Measurements from ENCODE around the gene PSMD6.

The PSMD6 gene

GRCh38 chr3:63991666-63992065, 31.6 kb downstream of the PSMD6 start:
- Histone ChIP-seq H3K9ac (ENCODE audit: low read length in 2 of 2) (no peak overlapping the region), H3K36me3 (ENCODE audit: control insufficient read depth in 2 of 2, insufficient read depth in 2 of 2, low read length in 2 of 2) (peaks cover 63 to 71% of the 10 kb centered on the region in 2 donors), H3K27ac (ENCODE audit: low read length) (no peak overlapping the region), H3K4me3 (ENCODE audit: low read length in 2 of 2) (no peak overlapping the region), H3K27me3 (ENCODE audit: control insufficient read depth in 1 of 2, insufficient read depth in 2 of 2, low read length in 2 of 2) (no peaks in the 10 kb centered on the region), H3K9me3 (ENCODE audit: control insufficient read depth in 2 of 2, low read length in 2 of 2) (no peaks in the 10 kb centered on the region), H3K4me1 (ENCODE audit: control insufficient read depth, insufficient read depth, low read length) (peaks cover 3% of the 10 kb centered on the region)

- Histone ChIP-seq H3K27ac (ENCODE audit: low read length) (peak overlapping the region; percentile 24), H3K9ac (ENCODE audit: low read length in 2 of 2) (no peak overlapping the region), H3K4me1 (ENCODE audit: control insufficient read depth, insufficient read depth, low read length) (peaks cover 3% of the 10 kb centered on the region), H3K9me3 (ENCODE audit: control insufficient read depth in 2 of 2, low read length in 2 of 2) (no peaks in the 10 kb centered on the region), H3K27me3 (ENCODE audit: control insufficient read depth in 1 of 2, insufficient read depth in 2 of 2, low read length in 2 of 2) (no peaks in the 10 kb centered on the region), H3K36me3 (ENCODE audit: control insufficient read depth in 2 of 2, insufficient read depth in 2 of 2, low read length in 2 of 2) (peaks cover 54 to 63% of the 10 kb centered on the region in 2 donors), H3K4me3 (ENCODE audit: low read length in 2 of 2) (no peak overlapping the region)
These were observed 32.6 kb downstream of the PSMD6 start for GRCh38 chr3:63990733-63991132.

- peaks cover 54 to 57% of the 10 kb centered on the region in 2 donors for H3K36me3 ChIP-seq (ENCODE audit: control insufficient read depth in 2 of 2, insufficient read depth in 2 of 2, low read length in 2 of 2)
- H3K9me3 ChIP-seq (ENCODE audit: control insufficient read depth in 2 of 2, low read length in 2 of 2): no peaks in the 10 kb centered on the region
- H3K9ac ChIP-seq (ENCODE audit: low read length in 2 of 2): no peak overlapping the region
- H3K4me1 ChIP-seq (ENCODE audit: control insufficient read depth, insufficient read depth, low read length): peaks cover 3% of the 10 kb centered on the region
- H3K27ac ChIP-seq (ENCODE audit: low read length): peak overlapping the region; percentile 24
- H3K27me3 ChIP-seq (ENCODE audit: control insufficient read depth in 1 of 2, insufficient read depth in 2 of 2, low read length in 2 of 2): no peaks in the 10 kb centered on the region
- no peak overlapping the region for H3K4me3 ChIP-seq (ENCODE audit: low read length in 2 of 2)
These were observed 33.1 kb downstream of the PSMD6 start for GRCh38 chr3:63990204-63990603.

- no peak overlapping the region for H3K27ac ChIP-seq (ENCODE audit: low read length)
- H3K4me1 ChIP-seq (ENCODE audit: control insufficient read depth, insufficient read depth, low read length): peaks cover 3% of the 10 kb centered on the region
- H3K4me3 ChIP-seq (ENCODE audit: low read length in 2 of 2): no peak overlapping the region
- no peaks in the 10 kb centered on the region for H3K9me3 ChIP-seq (ENCODE audit: control insufficient read depth in 2 of 2, low read length in 2 of 2)
- no peaks in the 10 kb centered on the region for H3K27me3 ChIP-seq (ENCODE audit: control insufficient read depth in 1 of 2, insufficient read depth in 2 of 2, low read length in 2 of 2)
- peaks cover 58% of the 10 kb centered on the region in 2 donors for H3K36me3 ChIP-seq (ENCODE audit: control insufficient read depth in 2 of 2, insufficient read depth in 2 of 2, low read length in 2 of 2)
- H3K9ac ChIP-seq (ENCODE audit: low read length in 2 of 2): no peak overlapping the region
These were observed 34.4 kb downstream of the PSMD6 start for GRCh38 chr3:63988943-63989342.

- peaks cover 4% of the 10 kb centered on the region for H3K4me1 ChIP-seq (ENCODE audit: control insufficient read depth, insufficient read depth, low read length)
- H3K4me3 ChIP-seq (ENCODE audit: low read length in 2 of 2): no peak overlapping the region
- H3K9me3 ChIP-seq (ENCODE audit: control insufficient read depth in 2 of 2, low read length in 2 of 2): no peaks in the 10 kb centered on the region
- peaks cover 46 to 51% of the 10 kb centered on the region in 2 donors for H3K36me3 ChIP-seq (ENCODE audit: control insufficient read depth in 2 of 2, insufficient read depth in 2 of 2, low read length in 2 of 2)
- H3K9ac ChIP-seq (ENCODE audit: low read length in 2 of 2): no peak overlapping the region
- no peak overlapping the region for H3K27ac ChIP-seq (ENCODE audit: low read length)
- no peaks in the 10 kb centered on the region for H3K27me3 ChIP-seq (ENCODE audit: control insufficient read depth in 1 of 2, insufficient read depth in 2 of 2, low read length in 2 of 2)
These were observed 36.5 kb downstream of the PSMD6 start for GRCh38 chr3:63986831-63987230.

GRCh38 chr3:63986146-63986545, 37.1 kb downstream of the PSMD6 start:
- H3K27me3 ChIP-seq (ENCODE audit: control insufficient read depth in 1 of 2, insufficient read depth in 2 of 2, low read length in 2 of 2): no peaks in the 10 kb centered on the region
- H3K9ac ChIP-seq (ENCODE audit: low read length in 2 of 2): no peak overlapping the region
- peaks cover 7% of the 10 kb centered on the region for H3K4me1 ChIP-seq (ENCODE audit: control insufficient read depth, insufficient read depth, low read length)
- H3K27ac ChIP-seq (ENCODE audit: low read length): no peak overlapping the region
- no peaks in the 10 kb centered on the region for H3K9me3 ChIP-seq (ENCODE audit: control insufficient read depth in 2 of 2, low read length in 2 of 2)
- H3K4me3 ChIP-seq (ENCODE audit: low read length in 2 of 2): no peak overlapping the region
- peaks cover 39 to 44% of the 10 kb centered on the region in 2 donors for H3K36me3 ChIP-seq (ENCODE audit: control insufficient read depth in 2 of 2, insufficient read depth in 2 of 2, low read length in 2 of 2)

- peaks cover 28 to 36% of the 10 kb centered on the region in 2 donors for H3K36me3 ChIP-seq (ENCODE audit: control insufficient read depth in 2 of 2, insufficient read depth in 2 of 2, low read length in 2 of 2)
- no peaks in the 10 kb centered on the region for H3K27me3 ChIP-seq (ENCODE audit: control insufficient read depth in 1 of 2, insufficient read depth in 2 of 2, low read length in 2 of 2)
- H3K4me1 ChIP-seq (ENCODE audit: control insufficient read depth, insufficient read depth, low read length): peaks cover 12% of the 10 kb centered on the region
These were observed 38.9 kb downstream of the PSMD6 start for GRCh38 chr3:63984391-63984790.

GRCh38 chr3:63981980-63982379, 41.3 kb downstream of the PSMD6 start:
- Histone ChIP-seq H3K9me3 (ENCODE audit: control insufficient read depth in 2 of 2, low read length in 2 of 2) (no peaks in the 10 kb centered on the region), H3K4me1 (ENCODE audit: control insufficient read depth, insufficient read depth, low read length) (peaks cover 12% of the 10 kb centered on the region), H3K27ac (ENCODE audit: low read length) (peak overlapping the region; percentile 19), H3K36me3 (ENCODE audit: control insufficient read depth in 2 of 2, insufficient read depth in 2 of 2, low read length in 2 of 2) (peaks cover 12 to 21% of the 10 kb centered on the region in 2 donors), H3K27me3 (ENCODE audit: control insufficient read depth in 1 of 2, insufficient read depth in 2 of 2, low read length in 2 of 2) (no peaks in the 10 kb centered on the region), H3K9ac (ENCODE audit: low read length in 2 of 2) (no peak overlapping the region), H3K4me3 (ENCODE audit: low read length in 2 of 2) (no peak overlapping the region)

More at GRCh38 chr3:63984391-63984790, 38.9 kb downstream of the PSMD6 start:
- Histone ChIP-seq H3K4me3 (ENCODE audit: low read length in 2 of 2) (no peak overlapping the region), H3K27ac (ENCODE audit: low read length) (no peak overlapping the region), H3K9me3 (ENCODE audit: control insufficient read depth in 2 of 2, low read length in 2 of 2) (no peaks in the 10 kb centered on the region), H3K9ac (ENCODE audit: low read length in 2 of 2) (no peak overlapping the region)

GRCh38 chr3:63980830-63981498, 42.3 kb downstream of the PSMD6 start:
- peaks cover 10 to 21% of the 10 kb centered on the region in 2 donors for H3K36me3 ChIP-seq (ENCODE audit: control insufficient read depth in 2 of 2, insufficient read depth in 2 of 2, low read length in 2 of 2)
- H3K4me1 ChIP-seq (ENCODE audit: control insufficient read depth, insufficient read depth, low read length): peaks cover 16% of the 10 kb centered on the region
- H3K9me3 ChIP-seq (ENCODE audit: control insufficient read depth in 2 of 2, low read length in 2 of 2): no peaks in the 10 kb centered on the region
- H3K27ac ChIP-seq (ENCODE audit: low read length): peak overlapping the region; percentile 50
- no peaks in the 10 kb centered on the region for H3K27me3 ChIP-seq (ENCODE audit: control insufficient read depth in 1 of 2, insufficient read depth in 2 of 2, low read length in 2 of 2)
- H3K4me3 ChIP-seq (ENCODE audit: low read length in 2 of 2): no peak overlapping the region
- H3K9ac ChIP-seq (ENCODE audit: low read length in 2 of 2): peak overlapping the region in 1 of 2 donors; percentile 20

GRCh38 chr3:63980019-63980418, 43.3 kb downstream of the PSMD6 start:
- Histone ChIP-seq H3K36me3 (ENCODE audit: control insufficient read depth in 2 of 2, insufficient read depth in 2 of 2, low read length in 2 of 2) (peaks cover 10 to 15% of the 10 kb centered on the region in 2 donors), H3K4me3 (ENCODE audit: low read length in 2 of 2) (no peak overlapping the region), H3K4me1 (ENCODE audit: control insufficient read depth, insufficient read depth, low read length) (peaks cover 16% of the 10 kb centered on the region)

GRCh38 chr3:63979093-63979885, 44.0 kb downstream of the PSMD6 start:
- Histone ChIP-seq H3K9me3 (ENCODE audit: control insufficient read depth in 2 of 2, low read length in 2 of 2) (no peaks in the 10 kb centered on the region), H3K27me3 (ENCODE audit: control insufficient read depth in 1 of 2, insufficient read depth in 2 of 2, low read length in 2 of 2) (no peaks in the 10 kb centered on the region), H3K4me1 (ENCODE audit: control insufficient read depth, insufficient read depth, low read length) (peaks cover 16% of the 10 kb centered on the region), H3K4me3 (ENCODE audit: low read length in 2 of 2) (no peak overlapping the region), H3K36me3 (ENCODE audit: control insufficient read depth in 2 of 2, insufficient read depth in 2 of 2, low read length in 2 of 2) (peaks cover 6 to 11% of the 10 kb centered on the region in 2 donors), H3K9ac (ENCODE audit: low read length in 2 of 2) (no peak overlapping the region), H3K27ac (ENCODE audit: low read length) (no peak overlapping the region)

More at GRCh38 chr3:63980019-63980418, 43.3 kb downstream of the PSMD6 start:
- Histone ChIP-seq H3K9ac (ENCODE audit: low read length in 2 of 2) (no peak overlapping the region), H3K9me3 (ENCODE audit: control insufficient read depth in 2 of 2, low read length in 2 of 2) (no peaks in the 10 kb centered on the region), H3K27ac (ENCODE audit: low read length) (no peak overlapping the region), H3K27me3 (ENCODE audit: control insufficient read depth in 1 of 2, insufficient read depth in 2 of 2, low read length in 2 of 2) (no peaks in the 10 kb centered on the region)

Data from stomach smooth muscle (tissue), 2 donors.